Activated gamma-delta T cell treated with anti-CD3 and anti-CD28 coated beads, Interleukin-2, amount 50 U/mL, for 16 hours (primary cell): ENCODE data around the gene MBD3.
"Not testable (repeated sequence)": the region's sequence is repeated elsewhere in the genome, so short reads cannot be mapped to it uniquely, and the experiment has no call there.

Source experiments
- DNase-seq: peaks from one replicate; pipeline ENCODE4 v3.0.0-alpha.2; 2020; ENCODE audit warnings: low read depth

The MBD3 gene

DNA sequence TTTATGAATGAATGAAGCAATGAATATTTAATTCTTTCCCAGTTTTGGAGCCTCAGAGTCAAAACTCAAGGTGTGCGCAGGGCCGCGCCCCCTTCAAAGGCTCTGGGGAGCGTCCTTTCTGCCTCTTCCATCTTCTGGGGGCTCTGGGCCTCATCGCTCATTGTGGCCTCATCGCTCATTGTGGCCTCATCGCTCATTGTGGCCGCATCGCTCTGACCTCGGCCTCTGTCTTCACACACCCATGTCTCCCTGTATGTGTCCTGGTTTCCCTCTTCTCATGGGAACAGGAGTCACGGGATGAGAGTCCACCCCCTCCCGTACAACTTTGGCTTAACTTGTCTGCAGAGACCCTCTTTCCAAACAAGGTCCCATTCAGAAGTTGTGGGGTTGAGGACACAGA, 21.3 kb downstream of the MBD3 start:
- no peak for DNase-seq

DNA sequence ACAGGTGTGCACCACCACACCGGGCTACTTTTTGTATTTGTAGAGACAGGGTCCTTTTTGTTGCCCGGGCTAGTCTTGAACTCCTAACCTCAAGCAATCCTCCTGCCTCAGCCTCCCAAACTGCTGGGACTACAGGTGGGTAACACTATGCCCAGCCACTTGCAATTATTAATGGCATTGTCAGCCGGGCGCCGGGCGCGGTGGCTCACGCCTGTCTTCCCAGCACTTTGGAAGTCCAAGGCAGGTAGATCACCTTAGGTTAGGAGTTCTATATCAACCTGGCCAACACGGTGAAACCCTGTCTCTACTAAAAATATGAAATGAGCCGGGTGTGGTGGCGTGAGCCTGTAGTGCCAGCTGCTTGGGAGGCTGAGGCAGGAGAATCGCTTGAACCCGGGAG, 21.8 kb downstream of the MBD3 start:
- no peak for DNase-seq

DNA sequence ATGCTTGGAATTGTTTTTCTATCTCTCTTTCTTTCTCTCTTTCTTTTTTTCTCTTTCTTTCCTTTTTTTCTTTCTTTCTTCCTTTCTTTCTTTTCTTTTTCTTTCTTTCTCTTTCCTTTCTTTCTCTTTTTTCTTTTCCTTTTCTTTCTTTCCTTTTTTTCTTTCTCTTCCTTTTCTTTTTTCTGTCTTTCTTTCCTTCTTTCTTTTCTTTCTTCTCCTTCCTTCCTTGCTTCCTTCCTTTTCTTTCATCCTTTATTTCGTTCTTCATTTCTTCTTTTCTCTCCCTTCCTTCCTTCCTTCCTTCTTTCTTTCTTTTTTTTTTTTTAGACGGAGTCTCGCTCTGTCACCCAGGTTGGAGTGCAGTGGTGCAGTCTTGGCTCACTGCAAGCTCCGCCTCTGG, 22.7 kb downstream of the MBD3 start:
- DNase-seq = no peak

DNA sequence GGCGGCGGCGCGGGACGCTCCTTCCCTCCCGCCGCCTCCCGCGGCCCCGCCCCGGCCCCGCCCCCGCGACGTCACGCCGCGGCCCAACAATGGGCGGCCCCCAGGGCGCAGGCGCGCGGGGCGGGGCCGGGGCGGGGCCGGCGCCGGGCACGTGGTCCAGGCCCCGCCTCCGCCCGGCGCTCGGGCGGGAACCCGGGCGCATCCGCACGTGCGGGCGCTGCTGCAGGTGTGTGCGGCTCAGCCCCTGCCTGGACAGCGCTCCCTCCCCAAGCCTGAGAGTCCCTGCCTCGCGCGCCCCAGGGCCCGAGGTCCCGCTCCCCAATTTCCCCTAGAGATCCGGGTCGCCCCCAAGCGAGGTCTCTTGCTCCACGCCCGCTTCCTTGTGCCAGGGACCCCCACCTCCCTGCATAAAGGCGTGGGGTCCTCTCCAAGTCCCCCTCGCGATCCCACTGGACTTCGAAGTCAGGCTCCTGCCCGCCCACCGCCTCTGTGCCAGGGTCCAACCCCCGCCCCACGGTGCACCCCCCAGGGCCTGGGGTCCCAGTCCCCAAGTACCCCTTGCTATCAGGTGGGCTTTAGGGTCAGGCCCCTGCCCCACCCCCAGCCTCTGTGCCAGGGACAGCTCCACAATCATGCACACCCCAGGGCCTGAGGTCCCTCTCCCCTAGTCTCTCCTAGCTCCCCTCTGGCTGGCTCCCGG, 24.2 kb downstream of the MBD3 start, which contains the start of gene MEX3D:
Gene MEX3D, minus strand, starts transcription at position 6 of the 700 bp plus-strand sequence. CDS start 267 bp downstream, outside the sequence.
- DNase-seq = peak; percentile 71

DNA sequence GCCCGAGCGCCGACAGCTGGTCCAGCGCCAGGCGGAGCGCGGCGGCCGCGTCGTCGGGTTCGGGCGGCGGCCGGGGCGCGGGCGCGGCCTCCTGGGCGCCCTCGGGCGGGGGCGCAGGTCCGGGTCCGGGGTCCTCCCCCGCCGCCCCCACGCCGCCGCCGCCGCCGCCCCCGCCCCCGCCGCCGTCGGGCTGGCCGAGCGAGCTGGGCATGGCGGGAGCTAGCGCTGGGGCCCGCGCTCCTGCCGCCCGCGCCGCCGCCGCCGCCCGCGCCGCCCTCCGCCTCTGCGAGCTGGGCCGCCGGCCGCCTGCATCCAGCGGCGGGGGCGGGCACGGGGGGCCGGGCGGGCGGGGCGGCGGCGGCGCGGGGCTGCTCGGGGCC, 24.8 kb downstream of the MBD3 start:
- DNase-seq = no peak

DNA sequence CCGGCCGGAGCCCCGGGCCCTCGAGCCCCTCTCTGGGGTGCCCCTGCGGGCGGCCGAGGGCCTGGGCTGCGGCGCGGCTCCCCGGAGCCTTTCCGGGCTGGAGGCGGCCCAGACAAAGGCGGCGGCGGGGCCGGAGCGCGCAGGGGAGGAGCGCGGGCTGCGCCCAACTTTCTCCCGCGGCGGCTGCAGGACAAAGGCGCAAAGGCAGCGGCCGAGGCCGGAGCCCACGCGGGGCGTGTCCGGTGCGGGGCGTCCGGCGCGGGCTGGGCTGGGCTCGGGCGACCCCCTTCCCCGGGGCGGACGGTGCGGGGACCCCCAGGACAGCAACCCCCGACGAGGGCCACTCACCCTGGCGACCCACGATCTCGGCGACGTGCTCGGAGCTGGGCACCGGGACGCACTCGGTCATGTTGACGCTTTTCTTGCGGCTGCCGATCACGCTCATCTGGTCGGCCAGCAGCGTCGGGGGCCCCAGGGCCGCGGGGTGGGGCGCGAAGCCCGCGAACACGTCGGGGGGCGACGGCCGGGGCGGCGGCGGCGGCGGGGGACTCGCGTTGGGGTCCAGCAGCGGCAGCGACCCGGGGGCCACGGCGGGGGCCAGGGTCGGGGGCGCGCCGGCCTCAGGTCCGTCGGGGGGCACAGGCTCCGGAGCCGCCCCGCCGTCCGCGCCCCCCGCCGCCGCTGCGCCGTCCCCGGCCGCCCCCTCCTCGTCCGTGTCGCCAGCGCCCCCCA, 25.4 kb downstream of the MBD3 start:
- DNase-seq = no peak

DNA sequence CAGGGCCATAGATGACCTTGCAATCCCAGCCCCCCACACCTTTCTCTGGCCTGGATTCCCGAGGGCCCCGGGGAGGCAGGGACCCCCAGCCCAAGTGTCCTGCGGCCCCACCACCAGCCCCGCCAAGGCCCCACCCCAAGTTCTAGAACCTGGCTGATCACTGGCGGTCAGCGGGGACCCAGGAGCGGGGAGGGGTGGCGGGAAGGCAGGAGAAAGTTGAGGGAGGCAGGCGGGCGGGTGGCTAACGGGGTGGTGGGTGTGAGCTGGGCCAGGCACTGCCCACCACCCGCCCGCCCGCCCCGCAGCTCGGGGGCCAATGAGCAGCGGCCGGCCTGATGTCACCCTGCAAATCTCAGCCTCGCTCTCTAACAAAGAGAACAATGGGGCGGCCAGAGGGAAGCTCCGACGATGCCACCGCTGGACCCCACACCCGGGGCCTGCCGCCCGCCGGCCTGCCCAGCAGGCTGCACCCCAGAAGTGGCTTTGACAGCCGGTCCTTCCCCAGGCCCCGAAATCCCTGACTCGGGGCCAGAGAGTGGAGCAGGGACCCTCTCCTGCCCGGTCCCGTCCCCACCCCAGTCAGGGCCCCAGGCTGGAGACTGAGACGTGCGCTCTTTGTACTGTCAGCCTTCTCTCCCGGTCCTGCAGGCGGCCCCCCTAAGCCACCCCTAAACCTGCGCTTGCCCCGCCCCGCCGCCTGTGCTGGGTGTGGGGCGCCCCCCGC, 26.1 kb downstream of the MBD3 start:
- DNase-seq = no peak

DNA sequence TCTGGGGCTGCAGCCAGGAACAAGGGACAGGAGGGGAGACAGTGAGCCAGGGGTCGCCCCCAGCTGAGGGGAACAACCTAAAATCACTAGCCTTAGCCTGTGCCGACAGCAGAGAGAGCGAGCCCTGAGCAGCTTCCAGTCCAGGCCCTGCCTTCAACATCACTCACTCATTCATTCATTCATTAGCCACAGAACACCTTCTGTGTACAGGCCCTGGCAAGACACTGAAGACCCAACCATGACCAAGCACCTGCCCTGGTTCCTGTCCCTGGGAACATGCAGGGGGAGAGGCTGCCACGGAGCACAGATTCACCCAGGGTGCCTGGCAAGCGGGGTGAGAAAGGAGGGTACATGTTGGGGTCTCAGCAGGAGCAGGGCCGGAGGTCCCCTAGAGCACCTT, 29.4 kb downstream of the MBD3 start:
- no peak for DNase-seq

DNA sequence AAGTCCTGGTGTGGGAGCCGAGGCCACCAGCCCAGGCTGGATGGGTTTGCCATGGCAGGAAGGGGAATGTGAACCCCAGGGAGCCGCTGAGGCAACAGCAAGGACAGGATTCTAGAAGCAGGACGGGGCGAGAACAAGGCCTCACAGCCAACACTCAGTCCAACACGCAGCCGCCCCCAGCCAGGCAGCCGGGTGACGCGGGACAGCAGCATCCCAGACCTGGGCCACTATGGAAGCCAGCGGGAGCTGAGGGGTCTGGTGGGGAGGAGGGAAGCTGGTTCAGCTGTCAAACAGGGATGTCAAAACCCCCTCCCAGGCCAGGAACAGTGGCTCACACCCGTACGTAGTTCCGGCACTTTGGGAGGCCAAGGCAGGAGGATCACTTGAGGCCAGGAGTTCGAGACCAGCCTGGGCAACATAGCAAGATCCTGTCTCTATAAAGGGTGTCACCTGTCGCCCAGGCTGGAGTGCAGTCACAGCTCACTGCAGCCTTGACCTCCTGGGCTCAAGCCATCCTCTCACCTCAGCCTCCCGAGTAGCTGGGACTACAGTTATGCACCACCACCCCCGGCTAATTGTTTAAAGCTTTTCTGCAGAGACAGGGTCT, 31.3 kb downstream of the MBD3 start:
- no peak for DNase-seq

DNA sequence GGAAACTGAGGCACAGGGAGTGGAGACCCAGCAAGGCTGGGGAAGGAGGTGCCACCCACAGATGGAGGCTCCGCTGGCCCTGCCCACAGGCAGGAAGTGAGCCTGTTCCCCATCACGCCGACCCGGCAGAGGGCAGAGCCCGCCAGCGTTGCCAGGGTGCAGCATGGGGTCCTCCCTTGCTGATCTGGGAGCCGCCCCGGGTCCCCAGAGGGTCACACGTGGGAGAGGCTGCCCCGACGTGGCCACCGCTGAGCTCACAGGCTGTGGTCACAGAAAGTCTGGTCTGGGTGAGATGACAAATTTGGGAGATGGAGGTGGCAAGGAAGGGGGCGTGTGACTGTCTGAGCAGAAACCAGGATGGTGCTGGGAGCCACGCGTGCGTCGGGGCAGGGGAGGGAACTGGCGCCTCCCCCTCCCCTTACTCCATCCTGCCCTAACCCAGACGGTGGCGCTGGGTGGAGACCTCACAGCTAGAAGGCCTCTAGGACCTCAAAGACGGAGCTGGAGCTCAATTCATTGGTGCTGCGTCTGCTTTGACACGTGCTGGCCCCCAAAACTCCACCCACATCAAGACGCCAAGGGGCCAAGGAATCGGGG, 32.3 kb downstream of the MBD3 start:
- no peak for DNase-seq

DNA sequence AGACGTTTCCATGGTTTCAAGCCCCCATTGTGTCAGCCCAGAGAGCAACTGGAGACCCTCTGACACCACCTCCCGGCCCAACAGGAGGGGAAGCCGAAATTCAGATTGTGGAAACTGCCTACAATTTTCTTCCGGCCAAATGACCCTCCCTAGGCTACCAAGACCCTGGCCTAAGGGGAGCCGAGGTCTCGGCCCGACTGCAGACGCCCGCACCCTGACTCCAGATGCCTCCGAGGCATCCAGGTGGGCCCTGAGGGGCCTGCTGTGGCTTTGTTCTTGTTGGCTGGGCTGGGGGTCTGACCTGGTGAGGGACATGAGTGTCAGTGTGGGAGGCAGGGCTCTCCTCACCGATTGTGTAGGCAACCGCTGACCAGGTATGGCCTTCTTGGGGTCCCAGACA, 34.1 kb downstream of the MBD3 start:
- DNase-seq = no peak

DNA sequence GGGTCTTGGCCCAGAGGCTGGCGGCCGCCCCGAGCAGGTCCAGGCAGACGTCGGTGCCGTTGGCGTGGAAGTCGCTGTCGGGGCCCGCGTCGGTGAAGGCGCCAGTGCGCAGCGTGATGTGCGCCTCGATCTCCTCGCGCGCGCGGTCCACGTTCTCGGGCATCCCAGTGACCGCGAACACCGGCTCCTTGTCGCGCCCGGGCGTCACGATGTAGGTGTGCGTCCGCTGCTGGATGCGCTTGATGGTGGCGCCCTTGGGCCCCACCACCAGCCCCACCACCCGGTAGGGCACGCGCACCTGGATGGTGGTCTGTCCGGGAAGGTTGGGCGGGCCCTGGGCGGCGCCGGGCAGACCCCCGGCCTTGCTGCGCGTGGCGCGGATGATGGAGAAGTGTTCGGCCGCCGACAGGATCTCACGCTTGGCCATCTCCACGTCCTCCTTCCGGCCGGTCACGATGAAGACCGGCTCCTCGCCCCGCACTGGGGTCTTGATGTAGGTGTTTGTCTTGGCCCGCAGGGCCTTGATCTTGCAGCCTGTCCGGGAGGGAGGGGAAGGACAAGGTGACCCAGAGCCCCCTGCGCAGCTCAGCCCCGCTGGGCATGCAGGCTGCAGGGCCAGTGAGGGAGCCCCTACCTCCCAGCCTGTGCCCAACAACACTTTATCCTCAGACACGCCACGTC, 36.1 kb downstream of the MBD3 start:
- no peak for DNase-seq

DNA sequence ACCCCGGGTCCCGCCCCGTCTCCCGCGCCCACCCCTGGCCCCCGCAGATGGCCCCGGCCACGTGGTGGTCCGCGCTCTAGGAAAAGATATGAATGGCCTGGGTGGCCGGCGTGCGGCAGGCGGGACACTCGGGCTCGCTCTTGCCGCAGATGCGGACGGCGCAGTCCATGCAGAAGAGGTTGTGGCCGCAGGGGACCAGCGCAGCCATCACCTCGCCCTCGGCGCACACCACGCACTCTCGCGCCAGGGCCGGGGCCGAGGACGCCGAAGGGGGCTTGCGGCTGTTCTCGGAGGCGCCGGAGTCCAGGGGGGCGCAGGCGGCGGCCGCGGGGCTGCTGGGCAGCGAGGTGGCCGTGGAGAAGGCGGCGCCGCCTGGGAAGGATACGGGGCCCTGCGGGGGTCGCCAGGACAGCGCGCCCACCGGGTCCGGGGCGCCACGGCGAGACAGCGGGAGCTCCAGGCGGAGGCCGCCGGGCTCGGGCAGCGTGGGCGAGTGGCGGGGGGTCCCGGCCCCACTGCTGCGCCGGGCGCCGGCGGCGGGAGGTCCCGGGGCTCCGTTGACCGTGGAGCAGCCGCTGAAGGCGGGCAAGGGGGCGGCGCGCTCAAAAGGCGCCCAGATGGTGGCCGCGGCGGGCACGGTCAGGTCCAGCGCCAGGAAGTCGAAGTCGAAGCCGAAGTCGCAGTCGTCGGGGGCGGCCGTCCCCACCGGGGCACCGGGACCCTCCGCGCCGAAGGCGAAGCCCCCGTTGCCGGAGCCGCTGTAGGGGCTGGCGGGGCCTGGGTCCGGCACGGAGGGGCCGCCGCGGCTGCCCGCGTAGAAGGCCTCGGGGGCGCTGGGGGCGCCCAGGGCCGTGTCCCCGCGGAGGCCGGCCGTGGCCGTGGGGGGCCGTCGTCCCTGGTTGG, 36.9 kb downstream of the MBD3 start:
- DNase-seq = no peak

DNA sequence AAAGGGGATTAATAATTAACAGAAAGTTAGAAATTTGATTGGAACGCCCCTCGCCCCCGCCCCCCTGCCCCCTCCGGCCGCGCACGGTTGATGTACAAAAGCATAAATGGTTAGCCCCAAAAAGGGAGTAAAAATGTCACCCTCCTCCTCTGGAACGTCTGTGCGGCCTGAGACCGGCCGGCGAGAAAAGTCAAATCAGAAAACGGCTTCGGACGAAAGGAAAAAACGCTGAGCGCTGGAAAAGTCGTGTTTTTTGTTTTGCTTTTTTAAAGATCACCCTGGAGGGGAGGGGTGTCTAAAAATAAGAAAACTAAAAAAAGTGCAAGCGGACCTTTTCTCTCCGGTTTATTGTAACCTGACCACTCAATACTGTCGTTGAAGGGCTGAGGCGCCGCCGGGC, 37.7 kb downstream of the MBD3 start:
- no peak for DNase-seq

DNA sequence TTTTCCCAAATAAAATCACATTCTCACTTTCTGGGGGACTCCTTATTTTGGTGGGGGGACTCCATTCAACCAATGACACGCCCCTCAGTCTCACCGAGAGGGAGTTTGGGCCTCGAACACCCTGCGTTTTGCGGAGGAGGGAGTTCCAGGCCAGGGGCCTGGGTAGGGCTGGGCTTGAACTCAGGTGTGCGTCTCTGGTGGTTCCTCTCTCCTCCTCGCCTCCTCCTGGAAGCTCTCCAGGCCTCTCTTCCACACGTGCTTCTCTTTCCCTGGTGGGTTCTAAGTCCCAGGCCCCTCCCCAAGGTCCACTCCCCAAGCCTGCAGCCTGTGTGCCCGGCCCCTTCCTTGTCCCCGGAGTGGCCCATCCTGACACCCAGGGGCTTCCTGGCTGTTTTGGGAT, 39.2 kb downstream of the MBD3 start:
- no peak for DNase-seq

DNA sequence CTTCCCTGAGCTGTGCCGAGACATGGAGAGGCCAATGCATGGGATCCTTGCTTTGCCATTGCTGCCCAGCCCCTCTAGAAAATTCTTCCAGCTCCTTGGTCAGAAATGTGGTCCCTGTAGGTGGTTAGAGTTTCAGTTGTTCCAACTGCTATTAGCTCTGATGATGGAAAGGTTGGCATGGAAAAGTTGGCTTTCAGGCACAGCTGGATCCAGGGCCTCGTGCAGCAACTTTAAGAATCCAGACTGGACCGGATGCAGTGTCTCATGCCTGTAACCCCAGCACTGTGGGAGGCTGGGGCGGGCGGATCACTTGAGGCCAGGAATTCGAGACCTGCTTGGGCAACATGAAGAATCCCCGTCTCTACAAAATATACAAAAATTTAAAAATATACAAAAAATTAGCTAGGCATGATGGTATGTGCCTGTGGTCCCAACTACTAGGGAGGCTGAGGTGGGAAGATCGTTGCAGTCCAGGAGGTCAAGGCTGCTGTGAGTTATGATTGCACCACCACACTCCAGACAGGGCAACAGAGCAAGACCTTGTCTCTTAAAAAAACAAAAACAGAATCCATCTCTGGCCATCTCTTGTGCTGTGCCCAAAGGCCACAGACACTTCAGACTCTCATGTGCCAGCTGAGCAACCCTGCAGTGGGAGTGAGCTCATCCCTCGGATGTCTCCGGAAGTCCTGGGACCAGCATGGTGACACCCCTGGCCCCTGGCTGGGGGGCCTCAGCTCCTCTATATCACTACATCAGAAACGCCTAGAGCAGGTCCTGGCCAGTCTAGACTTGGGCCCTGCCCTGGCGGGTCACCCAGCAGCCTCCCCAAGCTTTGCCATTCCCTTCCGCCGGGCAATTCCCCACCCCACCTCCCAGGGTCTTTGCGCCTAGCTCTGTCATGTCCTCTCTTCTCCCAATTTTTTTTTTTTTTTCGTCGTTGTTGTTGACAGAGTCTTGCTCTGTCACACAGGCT, 41.3 kb downstream of the MBD3 start:
- no peak for DNase-seq

DNA sequence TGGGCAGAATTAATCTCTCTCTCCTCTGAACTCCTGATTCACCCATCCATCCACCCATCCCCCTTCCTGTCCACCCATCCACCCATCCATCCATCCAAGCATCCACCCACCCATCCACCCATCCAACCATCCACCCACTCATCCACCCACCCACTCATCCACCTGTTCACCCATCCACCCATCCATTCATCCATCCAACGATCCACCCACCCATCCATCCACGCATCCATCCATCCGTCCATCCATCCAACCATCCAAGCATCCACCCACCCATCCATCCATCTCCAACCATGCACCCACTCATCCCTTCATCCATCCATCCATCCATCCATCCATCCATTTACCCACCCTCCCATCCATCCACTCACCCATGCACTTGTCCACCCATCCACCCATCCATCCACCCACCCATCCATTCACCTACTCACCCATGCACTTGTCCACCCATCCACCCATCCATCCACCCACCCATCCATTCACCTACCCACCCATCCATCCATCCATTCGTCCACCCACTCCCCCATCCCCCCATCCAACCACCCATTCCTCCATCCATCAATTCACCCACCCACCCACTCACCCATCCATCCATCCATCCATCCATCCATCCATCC, 43.2 kb downstream of the MBD3 start:
- no peak for DNase-seq

DNA sequence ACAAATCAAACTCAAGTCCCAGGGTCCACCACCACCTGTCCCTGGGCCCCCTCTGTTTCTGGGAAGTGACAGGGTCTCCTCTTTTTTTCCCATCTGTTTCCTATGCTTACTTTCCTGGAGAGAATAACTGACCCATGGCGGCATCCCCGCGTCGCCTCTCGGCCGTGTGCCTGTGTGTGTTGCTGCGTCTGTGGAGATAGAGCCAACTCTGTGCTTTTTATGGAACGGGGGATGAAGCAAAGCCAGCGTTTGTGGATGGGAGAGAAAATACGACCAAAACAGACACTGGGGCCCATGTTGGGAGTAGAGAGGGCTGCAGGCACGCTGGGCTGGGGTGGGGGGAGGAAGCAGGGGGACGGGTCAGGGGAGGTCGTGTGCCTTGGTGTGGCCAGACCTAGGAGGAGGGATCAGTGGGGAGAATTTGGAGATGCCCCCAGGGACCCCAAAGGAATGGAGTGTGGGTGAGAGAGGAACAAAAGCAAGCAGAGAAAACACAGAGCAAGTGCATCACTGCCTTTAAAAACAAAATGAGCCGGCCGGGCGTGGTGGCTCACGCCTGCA, 52.2 kb downstream of the MBD3 start:
- no peak for DNase-seq

DNA sequence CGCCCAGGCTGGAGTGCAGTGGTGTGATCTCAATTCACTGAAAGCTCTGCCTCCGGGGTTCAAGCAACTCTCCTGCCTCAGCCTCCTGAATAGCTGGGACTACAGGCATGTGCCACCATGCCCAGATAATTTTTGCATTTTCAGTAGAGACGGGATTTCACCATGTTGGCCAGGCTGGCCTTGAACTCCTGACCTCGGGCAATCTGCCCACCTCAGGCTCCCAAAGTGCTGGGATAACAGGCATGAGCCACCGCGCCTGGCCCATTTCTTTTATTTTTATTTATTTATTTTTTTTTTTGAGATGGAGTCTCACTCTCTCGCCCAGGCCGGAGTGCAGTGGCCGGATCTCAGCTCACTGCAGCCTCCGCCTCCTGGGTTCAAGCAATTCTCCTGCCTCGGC, 52.9 kb downstream of the MBD3 start:
- not testable (repeated sequence) for DNase-seq
